ENCODE data around the gene STRIP2.

The STRIP2 gene

GRCh38 chr7:129536323-129536722, 102.1 kb downstream of the STRIP2 start:
- in situ Hi-C loops (cut with HindIII; ENCODE audit: low pct_ligation_motif_present, low sequenced_read_pairs): no loop called here
- no peak for TF ChIP-seq CTCF (IDR thresholded peaks at IDR 0.05; ENCODE audit: low read depth, low read length, missing control alignments)
- no peak for DNase-seq
- Histone ChIP-seq H3K4me3 (ENCODE audit: low read depth, low read length) (no peak overlapping the region), H3K36me3 (replicated peaks) (no peaks in the 10 kb centered on the region), H3K27me3 (replicated peaks) (no peaks in the 10 kb centered on the region), H3K27ac (no peak overlapping the region)

Measured in brain microvascular endothelial cell (primary cell).